ENCODE data around the gene SPINT1. TPM values are rescaled to one million over a fixed set of nuclear protein-coding genes. Genes with fewer than 3 reads are reported as not detected.
A peak's percentile ranks its signal among the peaks of the same experiment; 100 is the strongest.

Gene SPINT1
- total RNA-seq, 1 donor from 2014 or later: 4.0 TPM

DNA sequence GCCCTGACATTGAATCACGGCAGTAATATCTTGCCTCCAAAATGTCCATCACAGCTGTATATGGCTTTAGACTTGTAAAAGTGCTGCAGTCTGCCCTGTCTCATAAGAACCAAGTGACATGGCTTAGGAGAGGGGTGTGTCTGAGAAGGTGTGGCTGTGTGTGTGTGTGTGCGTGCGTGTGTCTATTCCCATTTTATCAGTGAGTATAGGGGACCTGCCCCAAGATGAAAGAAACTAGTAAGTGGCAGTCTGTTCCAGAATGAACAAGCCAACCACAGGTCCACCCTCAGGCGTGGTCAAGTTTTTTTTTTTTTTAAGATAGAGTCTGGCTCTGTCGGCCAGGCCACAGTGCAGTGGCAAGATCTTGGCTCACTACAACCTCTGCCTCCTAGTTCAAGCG lies 35.8 kb downstream of the SPINT1 start:
- intact Hi-C loops (cut with DNase I): no loop called here
- ATAC-seq: no peak
- DNase-seq (ENCODE audit: low spot score): no peak

DNA sequence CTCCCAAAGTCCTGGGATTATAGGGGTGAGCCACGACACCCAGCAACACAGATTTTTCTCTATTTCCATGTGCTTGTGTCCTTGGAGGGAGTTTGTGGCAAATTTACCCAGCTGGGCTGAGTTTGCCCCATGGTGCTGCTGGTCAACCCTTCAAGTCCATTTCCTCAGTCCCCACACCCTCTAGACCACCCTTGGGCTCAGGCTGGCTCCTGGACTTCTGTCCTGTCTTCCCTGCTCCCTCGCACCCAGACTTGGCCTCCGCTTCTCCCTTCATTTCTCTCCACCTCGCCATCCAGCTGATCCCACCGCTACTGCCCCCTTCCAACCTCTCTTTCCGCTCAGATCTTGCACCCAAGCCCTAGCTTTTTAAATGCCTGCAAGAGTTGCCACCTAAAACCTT lies 37.5 kb downstream of the SPINT1 start:
- intact Hi-C loops (cut with DNase I): no loop called here
- DNase-seq (ENCODE audit: low spot score) (no peak), ATAC-seq (no peak)

GRCh38 chr15:40886586-40886985 lies 42.7 kb downstream of the SPINT1 start:
- ATAC-seq (no peak), DNase-seq (ENCODE audit: low spot score) (no peak)
- intact Hi-C loops (cut with DNase I): no loop called here

GRCh38 chr15:40889112-40889511 lies 45.3 kb downstream of the SPINT1 start:
- ATAC-seq (no peak), DNase-seq (ENCODE audit: low spot score) (no peak)
- intact Hi-C loops (cut with DNase I): no loop called here

- intact Hi-C loops (cut with DNase I): no loop called here
- no peak for ATAC-seq
- no peak for DNase-seq (ENCODE audit: low spot score)
Measured at GRCh38 chr15:40891138-40891537, 47.3 kb downstream of the SPINT1 start.

DNA sequence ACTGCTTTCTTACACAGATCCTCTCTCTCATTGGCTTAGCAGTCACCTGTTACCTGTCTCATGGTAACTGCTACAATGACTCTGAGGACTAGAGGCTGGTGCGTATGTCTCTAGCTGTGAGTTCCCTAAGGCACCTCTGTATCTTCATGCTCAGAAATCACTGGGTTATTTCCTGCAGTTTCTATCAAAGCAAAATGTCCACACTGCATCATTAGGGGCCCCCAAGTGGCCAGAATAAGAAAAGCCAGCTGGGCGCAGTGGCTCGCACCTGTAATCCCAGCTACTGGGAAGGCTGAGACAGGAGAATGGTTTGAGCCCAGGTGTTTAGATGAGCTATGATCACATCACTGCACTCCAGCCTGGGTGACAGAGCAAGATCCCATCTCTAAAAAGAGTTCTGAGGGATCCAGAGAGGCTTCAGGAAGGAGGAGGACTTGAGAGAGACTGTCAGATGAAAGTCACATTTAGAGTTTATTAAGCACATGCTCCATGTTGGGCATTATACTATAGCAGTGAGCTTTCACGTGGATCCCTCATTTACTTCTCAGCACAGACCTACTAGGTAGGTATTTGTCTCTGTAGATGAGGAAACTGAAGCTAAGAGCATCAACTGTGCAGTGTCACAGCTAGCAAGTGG lies 48.1 kb downstream of the SPINT1 start:
- DNase-seq (ENCODE audit: low spot score): no peak
- ATAC-seq: no peak
- intact Hi-C loops (cut with DNase I): no loop called here

DNA sequence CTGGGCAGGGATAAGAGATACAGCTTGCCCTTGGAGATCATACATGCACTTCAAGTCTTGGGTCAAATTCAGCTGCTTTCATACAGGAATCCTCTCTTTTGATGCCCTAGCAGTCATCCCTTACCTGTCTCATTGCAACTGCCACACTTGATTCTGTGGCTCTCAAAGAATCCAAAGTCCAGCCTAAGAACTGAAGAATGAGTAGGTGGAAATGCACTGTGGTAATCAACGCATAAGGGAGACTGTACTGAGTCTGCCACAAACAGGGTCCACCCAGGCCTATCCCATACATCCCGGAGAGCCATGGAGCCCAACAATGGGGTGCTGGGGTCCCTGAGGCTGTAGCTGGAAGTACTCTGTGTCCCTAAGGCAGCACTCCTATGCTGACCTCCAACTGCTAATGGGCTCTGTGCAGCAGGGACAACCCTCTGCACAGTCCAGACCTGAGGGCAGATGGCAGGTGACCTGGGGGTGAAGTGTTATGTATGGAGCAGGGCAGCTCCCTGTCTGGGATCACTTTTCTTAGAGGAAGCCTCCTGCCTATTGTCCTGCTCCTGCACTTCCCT lies 48.7 kb downstream of the SPINT1 start:
- DNase-seq (ENCODE audit: low spot score) (no peak), ATAC-seq (no peak)
- intact Hi-C loops (cut with DNase I): no loop called here

DNA sequence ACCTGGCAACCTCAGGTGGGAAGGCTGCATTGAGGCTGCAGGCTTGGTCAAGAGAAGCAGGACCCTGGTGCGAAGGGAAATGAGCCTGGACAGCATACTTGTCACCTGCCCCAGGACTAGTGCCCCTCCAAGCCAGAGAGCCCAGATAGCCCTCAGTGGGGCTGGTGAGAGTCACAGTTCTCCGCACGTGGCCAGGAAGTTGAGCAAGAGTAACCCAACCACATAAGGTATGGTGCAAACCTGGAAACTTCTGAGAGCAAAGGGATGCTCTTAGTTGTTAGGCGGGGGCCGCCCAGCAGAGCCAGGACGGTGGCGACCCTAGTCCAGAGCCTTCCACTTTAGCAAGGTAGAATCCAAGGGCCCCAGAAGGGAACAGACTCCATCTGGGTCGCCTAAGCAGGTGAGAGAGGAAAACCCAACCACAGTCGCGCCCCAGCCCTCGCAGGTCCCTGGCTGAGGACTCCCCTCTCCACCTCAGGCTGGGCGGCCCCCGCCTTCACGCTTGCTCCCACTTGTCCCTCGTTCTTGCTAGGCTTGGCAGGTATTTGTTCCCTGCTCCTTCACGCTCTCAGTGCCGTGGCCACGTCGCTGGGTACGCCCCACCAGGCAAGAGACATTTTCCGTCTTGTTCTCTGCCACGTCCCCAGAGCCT lies 49.3 kb downstream of the SPINT1 start:
- ATAC-seq: no peak
- no peak for DNase-seq (ENCODE audit: low spot score)
- intact Hi-C loops (cut with DNase I): no loop called here

GRCh38 chr15:40893733-40894680 lies 50.2 kb downstream of the SPINT1 start, which contains the start of gene VPS18:
TSS of gene VPS18 (plus strand) at chr15:40894450. CDS start at chr15:40894769, 319 bp downstream.
- DNase-seq (ENCODE audit: low spot score): peak; percentile 99

DNA sequence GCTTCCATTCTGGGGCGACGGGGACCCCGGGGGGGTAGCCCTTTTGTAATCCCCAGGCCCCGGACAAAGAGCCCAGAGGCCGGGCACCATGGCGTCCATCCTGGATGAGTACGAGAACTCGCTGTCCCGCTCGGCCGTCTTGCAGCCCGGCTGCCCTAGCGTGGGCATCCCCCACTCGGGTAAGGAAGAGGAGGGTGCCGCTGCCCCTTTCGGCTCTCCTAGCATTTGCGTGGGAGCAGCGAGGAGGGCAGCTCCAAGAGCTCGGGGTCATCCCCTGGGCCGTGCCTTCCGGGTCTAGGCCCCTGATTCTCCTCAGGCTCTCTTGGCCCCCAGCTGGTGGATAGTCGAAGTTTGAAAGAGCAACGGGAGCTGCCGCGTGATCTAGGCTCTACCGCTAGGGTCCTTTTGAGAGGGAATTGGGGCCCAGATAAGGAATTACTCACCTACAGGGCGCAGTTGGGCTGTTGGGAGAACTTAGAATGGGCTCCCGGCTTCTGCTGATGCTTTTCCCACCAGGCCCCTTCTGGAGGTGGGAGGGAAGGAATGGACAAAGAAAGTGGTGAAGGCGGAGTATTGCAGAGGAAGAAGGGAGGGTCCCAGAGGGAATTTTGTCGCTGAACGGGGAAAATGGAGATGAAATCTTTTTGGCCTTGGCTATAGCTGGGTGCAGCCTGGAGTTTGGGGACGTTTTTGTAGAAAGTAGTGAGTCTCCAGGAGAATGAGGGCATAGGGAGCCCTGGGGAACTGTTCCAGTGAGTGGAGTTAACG lies 51.0 kb downstream of the SPINT1 start:
- ATAC-seq: peak; percentile 52
- intact Hi-C loops (cut with DNase I): no loop called here
- no peak for DNase-seq (ENCODE audit: low spot score)

More at GRCh38 chr15:40893733-40894680, 50.2 kb downstream of the SPINT1 start, which contains the start of gene VPS18:
- peak; percentile 99 for ATAC-seq
- intact Hi-C loops (cut with DNase I): no loop called here

DNA sequence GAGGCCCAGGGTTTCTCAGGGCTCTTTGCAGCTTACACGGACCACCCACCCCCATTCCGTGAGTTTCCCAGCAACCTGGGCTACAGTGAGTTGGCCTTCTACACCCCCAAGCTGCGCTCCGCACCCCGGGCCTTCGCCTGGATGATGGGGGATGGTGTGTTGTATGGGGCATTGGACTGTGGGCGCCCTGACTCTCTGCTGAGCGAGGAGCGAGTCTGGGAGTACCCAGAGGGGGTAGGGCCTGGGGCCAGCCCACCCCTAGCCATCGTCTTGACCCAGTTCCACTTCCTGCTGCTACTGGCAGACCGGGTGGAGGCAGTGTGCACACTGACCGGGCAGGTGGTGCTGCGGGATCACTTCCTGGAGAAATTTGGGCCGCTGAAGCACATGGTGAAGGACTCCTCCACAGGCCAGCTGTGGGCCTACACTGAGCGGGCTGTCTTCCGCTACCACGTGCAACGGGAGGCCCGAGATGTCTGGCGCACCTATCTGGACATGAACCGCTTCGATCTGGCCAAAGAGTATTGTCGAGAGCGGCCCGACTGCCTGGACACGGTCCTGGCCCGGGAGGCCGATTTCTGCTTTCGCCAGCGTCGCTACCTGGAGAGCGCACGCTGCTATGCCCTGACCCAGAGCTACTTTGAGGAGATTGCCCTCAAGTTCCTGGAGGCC lies 55.8 kb downstream of the SPINT1 start:
- ATAC-seq (no peak), DNase-seq (ENCODE audit: low spot score) (no peak)
- intact Hi-C loops (cut with DNase I): loop anchor here (5.0 to 10.0 kb wide), 2 partner anchors 123 to 285 kb away; no protein-coding TSS in a partner anchor

GRCh38 chr15:40900256-40901052 lies 56.6 kb downstream of the SPINT1 start:
- ATAC-seq (no peak), DNase-seq (ENCODE audit: low spot score) (no peak)
- intact Hi-C loops (cut with DNase I): loop anchor here (5.0 to 10.0 kb wide), 2 partner anchors 122 to 284 kb away; no protein-coding TSS in a partner anchor

DNA sequence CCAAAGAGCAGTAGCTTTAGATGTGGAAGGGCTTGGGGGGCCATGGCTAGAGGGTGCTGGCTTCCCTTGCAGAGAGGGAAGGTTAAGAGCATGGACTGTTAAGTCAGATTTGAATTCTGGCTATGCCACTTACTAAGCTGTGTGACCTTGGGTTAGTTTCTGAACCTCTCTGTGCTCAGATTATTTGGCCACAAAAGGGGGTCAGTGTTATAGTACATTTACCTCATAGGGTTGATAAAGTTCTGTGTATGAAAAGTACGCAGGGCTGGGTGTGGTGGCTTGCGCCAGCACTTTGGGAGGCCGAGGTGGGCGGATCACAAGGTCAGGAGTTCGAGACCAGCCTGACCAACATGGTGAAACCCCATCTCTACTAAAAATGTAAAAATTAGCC lies 57.2 kb downstream of the SPINT1 start:
- intact Hi-C loops (cut with DNase I): loop anchor here (5.0 to 10.0 kb wide), 2 partner anchors 121 to 284 kb away; no protein-coding TSS in a partner anchor
- DNase-seq (ENCODE audit: low spot score) (no peak), ATAC-seq (no peak)

DNA sequence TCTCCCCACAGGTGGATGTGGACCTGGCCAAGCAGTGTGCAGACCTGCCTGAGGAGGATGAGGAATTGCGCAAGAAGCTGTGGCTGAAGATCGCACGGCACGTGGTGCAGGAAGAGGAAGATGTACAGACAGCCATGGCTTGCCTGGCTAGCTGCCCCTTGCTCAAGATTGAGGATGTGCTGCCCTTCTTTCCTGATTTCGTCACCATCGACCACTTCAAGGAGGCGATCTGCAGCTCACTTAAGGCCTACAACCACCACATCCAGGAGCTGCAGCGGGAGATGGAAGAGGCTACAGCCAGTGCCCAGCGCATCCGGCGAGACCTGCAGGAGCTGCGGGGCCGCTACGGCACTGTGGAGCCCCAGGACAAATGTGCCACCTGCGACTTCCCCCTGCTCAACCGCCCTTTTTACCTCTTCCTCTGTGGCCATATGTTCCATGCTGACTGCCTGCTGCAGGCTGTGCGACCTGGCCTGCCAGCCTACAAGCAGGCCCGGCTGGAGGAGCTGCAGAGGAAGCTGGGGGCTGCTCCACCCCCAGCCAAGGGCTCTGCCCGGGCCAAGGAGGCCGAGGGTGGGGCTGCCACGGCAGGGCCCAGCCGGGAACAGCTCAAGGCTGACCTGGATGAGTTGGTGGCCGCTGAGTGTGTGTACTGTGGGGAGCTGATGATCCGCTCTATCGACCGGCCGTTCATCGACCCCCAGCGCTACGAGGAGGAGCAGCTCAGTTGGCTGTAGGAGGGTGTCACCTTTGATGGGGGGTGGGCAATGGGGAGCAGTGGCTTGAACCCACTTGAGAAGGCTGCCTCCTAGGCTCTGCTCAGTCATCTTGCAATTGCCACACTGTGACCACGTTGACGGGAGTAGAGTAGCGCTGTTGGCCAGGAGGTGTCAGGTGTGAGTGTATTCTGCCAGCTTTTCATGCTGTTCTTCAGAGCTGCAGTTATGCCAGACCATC lies 59.0 kb downstream of the SPINT1 start:
- ATAC-seq (no peak), DNase-seq (ENCODE audit: low spot score) (no peak)
- intact Hi-C loops (cut with DNase I): loop anchor here (5.0 to 10.0 kb wide), 2 partner anchors 119 to 282 kb away; no protein-coding TSS in a partner anchor

DNA sequence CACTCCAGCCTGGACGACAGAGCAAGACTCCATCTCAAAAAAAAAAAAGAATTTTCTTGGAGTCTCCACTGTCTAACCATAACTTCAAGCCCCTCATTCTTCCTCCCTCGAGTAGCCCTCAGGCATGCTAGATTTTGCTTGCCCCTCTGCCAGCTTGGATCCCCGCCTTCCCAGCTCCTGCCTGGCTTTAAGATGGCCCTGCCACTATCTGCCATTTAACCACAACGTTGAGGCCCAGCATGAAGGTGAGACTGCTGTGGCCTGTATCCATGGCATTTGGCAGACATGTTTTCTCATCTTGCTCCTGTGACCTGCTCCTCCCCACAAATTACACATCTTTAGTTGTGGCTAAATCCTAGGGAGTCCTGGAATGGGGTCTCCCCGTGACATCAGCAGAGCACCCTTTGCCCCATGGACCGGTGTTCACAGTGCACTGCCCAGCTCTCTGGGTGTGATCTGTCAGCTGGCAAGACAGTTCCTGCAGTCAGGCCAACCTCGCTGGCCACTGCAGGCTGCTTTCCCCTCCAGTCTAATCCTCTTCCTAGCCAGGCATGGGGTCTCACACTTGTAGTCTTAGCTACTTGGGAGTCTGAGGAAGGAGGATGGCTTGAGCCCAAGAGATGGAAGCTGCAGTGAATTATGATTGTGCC lies 60.8 kb downstream of the SPINT1 start:
- intact Hi-C loops (cut with DNase I): loop anchor here (5.0 to 10.0 kb wide), 2 partner anchors 118 to 280 kb away; no protein-coding TSS in a partner anchor
- DNase-seq (ENCODE audit: low spot score) (no peak), ATAC-seq (no peak)

Data from sciatic nerve (tissue), 2 donors.